Astrocyte (in vitro differentiated cells and primary cell): ENCODE results near the gene KRT73. TPM values are rescaled to one million over a fixed set of nuclear protein-coding genes. Genes with fewer than 3 reads are reported as not detected.
A peak's percentile ranks its signal among the peaks of the same experiment; 100 is the strongest.

Source experiments
- DNase-seq: peaks from one replicate; pipeline ENCODE4 v3.0.0-alpha.2; 2010; ENCODE audit warnings: low read depth
- FAIRE-seq: peaks from 2 replicates; lab custom pipeline; 2011; peaks lifted over from hg19 to GRCh38; lab: Jason Lieb, UNC
- H2AFZ ChIP-seq: 2 replicates; pipeline ENCODE4 v1.6.0; 2012; ENCODE audit warnings: low read depth, low read length, inconsistent platforms
- H3K27ac ChIP-seq: 2 replicates; pipeline ENCODE4 v1.5.1; 2011; ENCODE audit warnings: low read depth, low read length, inconsistent platforms
- H3K27me3 ChIP-seq: 2 replicates; pipeline ENCODE4 v1.6.0; 2011; ENCODE audit warnings: low read length, inconsistent platforms; ENCODE audit not compliant: insufficient read depth
- H3K36me3 ChIP-seq: 2 replicates; pipeline ENCODE4 v1.5.1; 2011; ENCODE audit warnings: low read length, inconsistent platforms; ENCODE audit not compliant: insufficient read depth
- H3K4me1 ChIP-seq: 2 replicates; pipeline ENCODE4 v1.5.1; 2011; ENCODE audit warnings: low read length, inconsistent platforms; ENCODE audit not compliant: insufficient read depth
- H3K4me2 ChIP-seq: 2 replicates; pipeline ENCODE4 v1.6.0; 2012; ENCODE audit warnings: low read length, inconsistent platforms
- H3K4me3 ChIP-seq: 2 replicates; pipeline ENCODE4 v1.5.1; 2011; ENCODE audit warnings: low read depth, mild to moderate bottlenecking, low read length, inconsistent platforms; ENCODE audit not compliant: insufficient read depth
- H3K79me2 ChIP-seq: 2 replicates; pipeline ENCODE4 v1.6.0; 2012; ENCODE audit warnings: mild to moderate bottlenecking, low read length, inconsistent platforms; ENCODE audit not compliant: insufficient read depth
- H3K9ac ChIP-seq: 2 replicates; pipeline ENCODE4 v1.6.0; 2012; ENCODE audit warnings: mild to moderate bottlenecking, low read length, inconsistent platforms
- H3K9me3 ChIP-seq: 2 replicates; pipeline ENCODE4 v1.5.1; 2012; ENCODE audit warnings: low read depth, mild to moderate bottlenecking, low read length, inconsistent platforms; ENCODE audit not compliant: insufficient read depth
- H4K20me1 ChIP-seq: 2 replicates; pipeline ENCODE4 v1.6.0; 2012; ENCODE audit warnings: low read length, inconsistent platforms; ENCODE audit not compliant: insufficient read depth
- H3K27ac Mint-ChIP-seq: one replicate; pipeline ENCODE4 v1.8.0; 2021; ENCODE audit warnings: mild to moderate bottlenecking, mixed read lengths; ENCODE audit not compliant: unreplicated experiment
- H3K27me3 Mint-ChIP-seq: one replicate; pipeline ENCODE4 v1.8.0; 2021; ENCODE audit warnings: low read depth, mixed read lengths; ENCODE audit not compliant: unreplicated experiment
- H3K36me3 Mint-ChIP-seq: one replicate; pipeline ENCODE4 v1.8.0; 2021; ENCODE audit warnings: low read depth, mixed read lengths; ENCODE audit not compliant: unreplicated experiment
- H3K4me1 Mint-ChIP-seq: one replicate; pipeline ENCODE4 v1.8.0; 2021; ENCODE audit warnings: low read depth, mixed read lengths; ENCODE audit not compliant: unreplicated experiment
- H3K4me3 Mint-ChIP-seq: one replicate; pipeline ENCODE4 v1.8.0; 2021; ENCODE audit warnings: mild to moderate bottlenecking, moderate library complexity, mixed read lengths; ENCODE audit not compliant: unreplicated experiment
- H3K9me3 Mint-ChIP-seq: one replicate; pipeline ENCODE4 v1.8.0; 2021; ENCODE audit warnings: mild to moderate bottlenecking, mixed read lengths; ENCODE audit not compliant: unreplicated experiment
- CTCF ChIP-seq: IDR thresholded peaks from 2 replicates; pipeline ENCODE4 v1.5.1; 2011; ENCODE audit warnings: low read depth, mild to moderate bottlenecking, inconsistent platforms, low read length, moderate library complexity; ENCODE audit not compliant: insufficient read depth
- EZH2 ChIP-seq: IDR thresholded peaks from 2 replicates; pipeline ENCODE4 v1.6.1; 2012; ENCODE audit warnings: mild to moderate bottlenecking, low read length, inconsistent platforms; ENCODE audit not compliant: insufficient read depth
- total RNA-seq: library from RNA; stranded (reverse); gene quantifications from 2 replicates; pipeline ENCODE4 v1.2.1, GENCODE V29; 2021

KRT73 gene
- total RNA-seq, 1 donor from 2014 or later: not detected

- H2AFZ ChIP-seq: peak overlapping the region; percentile 24
- no peaks in the 10 kb centered on the region for H4K20me1 ChIP-seq
- no peak overlapping the region for H3K4me3 ChIP-seq
- TF ChIP-seq CTCF: peak; percentile 74
- TF ChIP-seq EZH2: no peak
- Mint-ChIP-seq H3K4me1 (peaks cover 21% of the 10 kb centered on the region), H3K27me3 (peaks cover 60% of the 10 kb centered on the region), H3K36me3 (no peaks in the 10 kb centered on the region), H3K9me3 (no peaks in the 10 kb centered on the region), H3K4me3 (no peak overlapping the region), H3K27ac (no peak overlapping the region)
- DNase-seq (peak; percentile 18), FAIRE-seq (peak; percentile 34)
- H3K27ac ChIP-seq: no peak overlapping the region
- H3K9me3 ChIP-seq: no peaks in the 10 kb centered on the region
- H3K36me3 ChIP-seq: no peaks in the 10 kb centered on the region
- no peaks in the 10 kb centered on the region for H3K79me2 ChIP-seq
- H3K4me2 ChIP-seq: no peak overlapping the region
- H3K9ac ChIP-seq: no peak overlapping the region
- peaks cover 4% of the 10 kb centered on the region for H3K27me3 ChIP-seq
- no peaks in the 10 kb centered on the region for H3K4me1 ChIP-seq
Observed at GRCh38 chr12:52582971-52583456, 35.3 kb downstream of the KRT73 start.

GRCh38 chr12:52582486-52582885, 35.9 kb downstream of the KRT73 start:
- peaks cover 21% of the 10 kb centered on the region for H3K4me1 Mint-ChIP-seq
- no peak overlapping the region for H3K4me3 ChIP-seq
- TF ChIP-seq CTCF (no peak), EZH2 (no peak)
- peaks cover 4% of the 10 kb centered on the region for H3K27me3 ChIP-seq
- no peak overlapping the region for H3K9ac ChIP-seq
- no peak overlapping the region for H3K27ac ChIP-seq
- no peaks in the 10 kb centered on the region for H3K9me3 ChIP-seq
- no peak overlapping the region for H2AFZ ChIP-seq
- peaks cover 59% of the 10 kb centered on the region for H3K27me3 Mint-ChIP-seq
- H3K4me2 ChIP-seq: no peak overlapping the region
- DNase-seq (no peak), FAIRE-seq (no peak)
- no peaks in the 10 kb centered on the region for H4K20me1 ChIP-seq
- H3K36me3 Mint-ChIP-seq: no peaks in the 10 kb centered on the region
- no peaks in the 10 kb centered on the region for H3K79me2 ChIP-seq
- H3K27ac Mint-ChIP-seq: no peak overlapping the region
- H3K9me3 Mint-ChIP-seq: no peaks in the 10 kb centered on the region
- no peaks in the 10 kb centered on the region for H3K36me3 ChIP-seq
- H3K4me3 Mint-ChIP-seq: no peak overlapping the region
- H3K4me1 ChIP-seq: no peaks in the 10 kb centered on the region

GRCh38 chr12:52581481-52581880, 36.9 kb downstream of the KRT73 start:
- Histone ChIP-seq H2AFZ (no peak overlapping the region), H3K36me3 (no peaks in the 10 kb centered on the region), H3K4me3 (no peak overlapping the region), H4K20me1 (no peaks in the 10 kb centered on the region), H3K27me3 (peaks cover 4% of the 10 kb centered on the region), H3K9ac (no peak overlapping the region), H3K79me2 (no peaks in the 10 kb centered on the region), H3K4me1 (no peaks in the 10 kb centered on the region), H3K9me3 (no peaks in the 10 kb centered on the region), H3K27ac (no peak overlapping the region), H3K4me2 (no peak overlapping the region)
- H3K9me3 Mint-ChIP-seq: no peaks in the 10 kb centered on the region
- H3K4me1 Mint-ChIP-seq: peaks cover 21% of the 10 kb centered on the region
- no peak overlapping the region for H3K4me3 Mint-ChIP-seq
- DNase-seq (peak; percentile 22), FAIRE-seq (no peak)
- H3K27ac Mint-ChIP-seq: no peak overlapping the region
- H3K27me3 Mint-ChIP-seq: peaks cover 56% of the 10 kb centered on the region
- H3K36me3 Mint-ChIP-seq: no peaks in the 10 kb centered on the region
- TF ChIP-seq CTCF (no peak), EZH2 (no peak)
